ENCODE results near the gene ABCG1.

Gene ABCG1

GRCh38 chr21:42272109-42272962 lies 53.4 kb downstream of the ABCG1 start:
- Histone ChIP-seq H3K9me3 (ENCODE audit: low read length) (no peaks in the 10 kb centered on the region), H3K36me3 (ENCODE audit: insufficient read depth, low read length) (peaks cover 36% of the 10 kb centered on the region), H3K9ac (ENCODE audit: low read length) (no peak overlapping the region), H3K27ac (ENCODE audit: low read depth, low read length) (no peak overlapping the region), H3K4me3 (ENCODE audit: low read depth in 1 of 2, low read length in 2 of 2) (no peak overlapping the region), H3K4me1 (ENCODE audit: insufficient read depth, low read length) (no peaks in the 10 kb centered on the region), H3K27me3 (ENCODE audit: control insufficient read depth in 1 of 2, insufficient read depth in 2 of 2, low read length in 2 of 2) (no peaks in the 10 kb centered on the region)

- Histone ChIP-seq H3K4me3 (ENCODE audit: low read depth in 1 of 2, low read length in 2 of 2) (no peak overlapping the region), H3K27ac (ENCODE audit: low read depth, low read length) (no peak overlapping the region), H3K4me1 (ENCODE audit: insufficient read depth, low read length) (no peaks in the 10 kb centered on the region), H3K9me3 (ENCODE audit: low read length) (no peaks in the 10 kb centered on the region), H3K36me3 (ENCODE audit: insufficient read depth, low read length) (peaks cover 40% of the 10 kb centered on the region), H3K27me3 (ENCODE audit: control insufficient read depth in 1 of 2, insufficient read depth in 2 of 2, low read length in 2 of 2) (no peaks in the 10 kb centered on the region), H3K9ac (ENCODE audit: low read length) (no peak overlapping the region)
These were observed 54.2 kb downstream of the ABCG1 start for GRCh38 chr21:42272984-42273600.

GRCh38 chr21:42276076-42276475 lies 57.1 kb downstream of the ABCG1 start:
- H3K27ac ChIP-seq (ENCODE audit: low read depth, low read length) = no peak overlapping the region
- H3K27me3 ChIP-seq (ENCODE audit: control insufficient read depth in 1 of 2, insufficient read depth in 2 of 2, low read length in 2 of 2) = no peaks in the 10 kb centered on the region
- no peaks in the 10 kb centered on the region for H3K4me1 ChIP-seq (ENCODE audit: insufficient read depth, low read length)
- no peak overlapping the region for H3K9ac ChIP-seq (ENCODE audit: low read length)
- H3K36me3 ChIP-seq (ENCODE audit: insufficient read depth, low read length) = peaks cover 48% of the 10 kb centered on the region
- no peaks in the 10 kb centered on the region for H3K9me3 ChIP-seq (ENCODE audit: low read length)
- H3K4me3 ChIP-seq (ENCODE audit: low read depth in 1 of 2, low read length in 2 of 2) = no peak overlapping the region

- Histone ChIP-seq H3K4me1 (ENCODE audit: insufficient read depth, low read length) (no peaks in the 10 kb centered on the region), H3K36me3 (ENCODE audit: insufficient read depth, low read length) (peaks cover 50% of the 10 kb centered on the region), H3K9me3 (ENCODE audit: low read length) (no peaks in the 10 kb centered on the region), H3K4me3 (ENCODE audit: low read depth in 1 of 2, low read length in 2 of 2) (no peak overlapping the region), H3K9ac (ENCODE audit: low read length) (no peak overlapping the region), H3K27me3 (ENCODE audit: control insufficient read depth in 1 of 2, insufficient read depth in 2 of 2, low read length in 2 of 2) (no peaks in the 10 kb centered on the region), H3K27ac (ENCODE audit: low read depth, low read length) (no peak overlapping the region)
These were observed 57.7 kb downstream of the ABCG1 start for GRCh38 chr21:42276526-42277154.

- Histone ChIP-seq H3K4me1 (ENCODE audit: insufficient read depth, low read length) (no peaks in the 10 kb centered on the region), H3K9ac (ENCODE audit: low read length) (no peak overlapping the region), H3K27ac (ENCODE audit: low read depth, low read length) (no peak overlapping the region), H3K27me3 (ENCODE audit: control insufficient read depth in 1 of 2, insufficient read depth in 2 of 2, low read length in 2 of 2) (no peaks in the 10 kb centered on the region), H3K9me3 (ENCODE audit: low read length) (no peaks in the 10 kb centered on the region), H3K4me3 (ENCODE audit: low read depth in 1 of 2, low read length in 2 of 2) (no peak overlapping the region), H3K36me3 (ENCODE audit: insufficient read depth, low read length) (peaks cover 51% of the 10 kb centered on the region)
These were observed 58.7 kb downstream of the ABCG1 start for GRCh38 chr21:42277593-42277992.

GRCh38 chr21:42278451-42279149 lies 59.7 kb downstream of the ABCG1 start:
- Histone ChIP-seq H3K27me3 (ENCODE audit: control insufficient read depth in 1 of 2, insufficient read depth in 2 of 2, low read length in 2 of 2) (no peaks in the 10 kb centered on the region), H3K36me3 (ENCODE audit: insufficient read depth, low read length) (peaks cover 50% of the 10 kb centered on the region), H3K9ac (ENCODE audit: low read length) (no peak overlapping the region), H3K4me3 (ENCODE audit: low read depth in 1 of 2, low read length in 2 of 2) (no peak overlapping the region), H3K27ac (ENCODE audit: low read depth, low read length) (no peak overlapping the region), H3K4me1 (ENCODE audit: insufficient read depth, low read length) (no peaks in the 10 kb centered on the region), H3K9me3 (ENCODE audit: low read length) (no peaks in the 10 kb centered on the region)

- H3K27me3 ChIP-seq (ENCODE audit: control insufficient read depth in 1 of 2, insufficient read depth in 2 of 2, low read length in 2 of 2) = no peaks in the 10 kb centered on the region
- no peak overlapping the region for H3K4me3 ChIP-seq (ENCODE audit: low read depth in 1 of 2, low read length in 2 of 2)
- no peak overlapping the region for H3K9ac ChIP-seq (ENCODE audit: low read length)
- H3K4me1 ChIP-seq (ENCODE audit: insufficient read depth, low read length) = no peaks in the 10 kb centered on the region
- H3K27ac ChIP-seq (ENCODE audit: low read depth, low read length) = no peak overlapping the region
- peaks cover 45% of the 10 kb centered on the region for H3K36me3 ChIP-seq (ENCODE audit: insufficient read depth, low read length)
- no peaks in the 10 kb centered on the region for H3K9me3 ChIP-seq (ENCODE audit: low read length)
These were observed 60.5 kb downstream of the ABCG1 start for GRCh38 chr21:42279341-42279871.

- no peaks in the 10 kb centered on the region for H3K4me1 ChIP-seq (ENCODE audit: insufficient read depth, low read length)
- H3K27ac ChIP-seq (ENCODE audit: low read depth, low read length) = no peak overlapping the region
- H3K36me3 ChIP-seq (ENCODE audit: insufficient read depth, low read length) = peaks cover 45% of the 10 kb centered on the region
- H3K27me3 ChIP-seq (ENCODE audit: control insufficient read depth in 1 of 2, insufficient read depth in 2 of 2, low read length in 2 of 2) = no peaks in the 10 kb centered on the region
- H3K9ac ChIP-seq (ENCODE audit: low read length) = no peak overlapping the region
- H3K4me3 ChIP-seq (ENCODE audit: low read depth in 1 of 2, low read length in 2 of 2) = no peak overlapping the region
- H3K9me3 ChIP-seq (ENCODE audit: low read length) = no peaks in the 10 kb centered on the region
These were observed 60.9 kb downstream of the ABCG1 start for GRCh38 chr21:42279888-42280287.

- H3K27me3 ChIP-seq (ENCODE audit: control insufficient read depth in 1 of 2, insufficient read depth in 2 of 2, low read length in 2 of 2) = no peaks in the 10 kb centered on the region
- no peak overlapping the region for H3K9ac ChIP-seq (ENCODE audit: low read length)
- peaks cover 45% of the 10 kb centered on the region for H3K36me3 ChIP-seq (ENCODE audit: insufficient read depth, low read length)
- no peak overlapping the region for H3K4me3 ChIP-seq (ENCODE audit: low read depth in 1 of 2, low read length in 2 of 2)
- no peak overlapping the region for H3K27ac ChIP-seq (ENCODE audit: low read depth, low read length)
- no peaks in the 10 kb centered on the region for H3K9me3 ChIP-seq (ENCODE audit: low read length)
- no peaks in the 10 kb centered on the region for H3K4me1 ChIP-seq (ENCODE audit: insufficient read depth, low read length)
These were observed 61.6 kb downstream of the ABCG1 start for GRCh38 chr21:42280356-42281180.

GRCh38 chr21:42281181-42281680 lies 62.3 kb downstream of the ABCG1 start:
- Histone ChIP-seq H3K4me3 (ENCODE audit: low read depth in 1 of 2, low read length in 2 of 2) (no peak overlapping the region), H3K27me3 (ENCODE audit: control insufficient read depth in 1 of 2, insufficient read depth in 2 of 2, low read length in 2 of 2) (no peaks in the 10 kb centered on the region), H3K4me1 (ENCODE audit: insufficient read depth, low read length) (no peaks in the 10 kb centered on the region), H3K27ac (ENCODE audit: low read depth, low read length) (no peak overlapping the region), H3K9ac (ENCODE audit: low read length) (no peak overlapping the region), H3K36me3 (ENCODE audit: insufficient read depth, low read length) (peaks cover 50% of the 10 kb centered on the region), H3K9me3 (ENCODE audit: low read length) (no peaks in the 10 kb centered on the region)

All from muscle layer of colon (tissue), 2 donors.